ENCODE measurements around the gene TRNP1.

Gene TRNP1

DNA sequence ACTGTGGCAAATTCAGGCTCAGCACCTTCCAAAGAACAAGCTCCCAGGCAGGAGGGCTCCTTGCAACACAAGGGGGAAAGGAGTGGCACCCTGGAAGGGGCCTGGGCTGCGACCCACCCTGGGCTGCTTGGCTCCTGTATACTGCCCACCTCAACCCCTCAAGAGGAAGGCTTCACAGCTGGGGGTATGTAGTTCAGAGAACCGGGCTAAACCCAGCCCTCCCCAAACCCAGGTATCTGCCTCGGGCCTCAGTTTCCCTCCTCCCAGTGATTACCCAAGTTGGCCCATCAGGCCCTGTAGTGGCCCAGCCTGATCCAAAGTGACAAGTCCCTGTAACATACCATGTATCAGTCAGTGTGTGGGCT lies 11.7 kb downstream of the TRNP1 start:
- no peak overlapping the region for H3K4me3 ChIP-seq (IDR thresholded peaks at IDR 0.05; ENCODE audit: insufficient read depth, low read depth, low read length)
- no peak overlapping the region for H3K9ac ChIP-seq
- no peaks in the 10 kb centered on the region for H3K4me1 ChIP-seq (ENCODE audit: low read depth, poor library complexity, severe bottlenecking)
- H3K27me3 ChIP-seq (ENCODE audit: insufficient read depth, low read depth), result no peaks in the 10 kb centered on the region
- TF ChIP-seq, protein P1, sequence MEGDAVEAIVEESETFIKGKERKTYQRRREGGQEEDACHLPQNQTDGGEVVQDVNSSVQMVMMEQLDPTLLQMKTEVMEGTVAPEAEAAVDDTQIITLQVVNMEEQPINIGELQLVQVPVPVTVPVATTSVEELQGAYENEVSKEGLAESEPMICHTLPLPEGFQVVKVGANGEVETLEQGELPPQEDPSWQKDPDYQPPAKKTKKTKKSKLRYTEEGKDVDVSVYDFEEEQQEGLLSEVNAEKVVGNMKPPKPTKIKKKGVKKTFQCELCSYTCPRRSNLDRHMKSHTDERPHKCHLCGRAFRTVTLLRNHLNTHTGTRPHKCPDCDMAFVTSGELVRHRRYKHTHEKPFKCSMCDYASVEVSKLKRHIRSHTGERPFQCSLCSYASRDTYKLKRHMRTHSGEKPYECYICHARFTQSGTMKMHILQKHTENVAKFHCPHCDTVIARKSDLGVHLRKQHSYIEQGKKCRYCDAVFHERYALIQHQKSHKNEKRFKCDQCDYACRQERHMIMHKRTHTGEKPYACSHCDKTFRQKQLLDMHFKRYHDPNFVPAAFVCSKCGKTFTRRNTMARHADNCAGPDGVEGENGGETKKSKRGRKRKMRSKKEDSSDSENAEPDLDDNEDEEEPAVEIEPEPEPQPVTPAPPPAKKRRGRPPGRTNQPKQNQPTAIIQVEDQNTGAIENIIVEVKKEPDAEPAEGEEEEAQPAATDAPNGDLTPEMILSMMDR (conservative IDR thresholded peaks at IDR 0.05; ENCODE audit: low read depth, low read length), result no peak
- no peaks in the 10 kb centered on the region for H3K36me3 ChIP-seq (ENCODE audit: insufficient read depth)
- no peaks in the 10 kb centered on the region for H3K79me2 ChIP-seq (ENCODE audit: insufficient read depth, low read depth)
- H3K27ac ChIP-seq, result no peak overlapping the region
- no peaks in the 10 kb centered on the region for H4K20me1 ChIP-seq (ENCODE audit: insufficient read depth)
- H3K4me2 ChIP-seq, result no peak overlapping the region
- H2AFZ ChIP-seq (ENCODE audit: low read depth), result no peak overlapping the region

DNA sequence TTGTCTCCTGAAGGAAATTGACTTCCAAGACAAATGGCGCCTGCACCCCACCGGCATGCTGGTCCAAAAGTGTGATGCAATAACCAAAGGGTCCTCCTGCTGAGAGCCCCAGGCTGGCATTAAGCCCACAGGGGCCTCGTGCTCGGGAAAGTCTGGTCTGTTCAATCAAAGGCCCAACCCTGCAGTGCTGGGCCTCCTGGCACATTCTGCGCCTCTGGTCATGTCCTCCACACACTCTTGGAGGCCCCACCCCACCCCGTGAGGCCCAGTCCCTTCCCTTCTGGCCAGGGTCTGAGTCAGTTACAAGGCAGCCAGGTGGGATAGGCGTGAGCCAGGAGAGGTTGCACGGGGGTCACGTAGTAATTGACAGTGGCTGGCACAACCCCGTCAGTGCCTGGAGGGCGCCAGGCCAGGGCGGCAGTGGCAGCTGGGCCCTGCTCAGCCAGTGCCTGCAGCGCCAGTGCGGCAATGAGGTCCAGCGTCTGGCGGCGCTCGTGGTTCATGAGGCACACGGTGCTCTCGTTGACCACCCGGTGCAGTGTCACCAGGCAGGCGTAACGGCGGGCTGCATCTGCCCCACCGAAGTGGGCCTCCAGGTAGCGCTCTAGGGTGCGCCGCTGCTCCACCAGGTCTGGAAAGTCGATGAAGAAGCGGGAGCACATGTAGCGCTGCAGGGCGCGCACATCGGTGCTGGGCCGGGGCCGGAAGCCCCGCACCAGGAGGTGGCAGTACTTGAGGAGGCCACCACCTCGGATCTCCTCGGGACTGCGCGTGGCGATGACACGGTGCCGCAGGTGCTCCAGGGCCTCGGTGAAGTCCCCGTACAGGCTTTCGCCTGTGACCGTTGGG lies 12.4 kb downstream of the TRNP1 start:
- Histone ChIP-seq H2AFZ (ENCODE audit: low read depth) (no peak overlapping the region), H3K27me3 (ENCODE audit: insufficient read depth, low read depth) (no peaks in the 10 kb centered on the region), H3K79me2 (ENCODE audit: insufficient read depth, low read depth) (no peaks in the 10 kb centered on the region), H3K36me3 (ENCODE audit: insufficient read depth) (no peaks in the 10 kb centered on the region), H3K9ac (no peak overlapping the region), H4K20me1 (ENCODE audit: insufficient read depth) (no peaks in the 10 kb centered on the region), H3K27ac (no peak overlapping the region), H3K4me1 (ENCODE audit: low read depth, poor library complexity, severe bottlenecking) (no peaks in the 10 kb centered on the region), H3K4me2 (no peak overlapping the region), H3K4me3 (IDR thresholded peaks at IDR 0.05; ENCODE audit: insufficient read depth, low read depth, low read length) (no peak overlapping the region)
- TF ChIP-seq, protein P1 (conservative IDR thresholded peaks at IDR 0.05; ENCODE audit: low read depth, low read length), result no peak

DNA sequence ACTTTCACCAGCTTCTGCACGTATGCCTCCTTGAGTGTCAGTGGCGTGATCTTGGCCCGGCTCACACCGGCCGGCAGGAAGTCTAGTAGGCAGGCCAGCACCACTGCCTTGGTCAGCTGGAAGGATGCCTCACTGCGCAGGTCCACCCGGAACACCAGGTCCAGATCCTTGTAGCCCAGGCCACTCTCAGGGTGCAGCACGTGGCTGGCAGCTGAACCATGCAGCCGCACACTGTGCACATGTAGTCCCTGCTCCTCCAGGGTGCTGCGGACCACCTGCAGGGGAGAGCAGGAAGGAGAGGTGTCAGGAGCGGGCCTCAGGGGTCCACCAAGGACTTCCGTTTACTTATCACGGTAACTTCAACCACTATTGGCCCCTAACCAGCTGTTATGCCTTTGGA lies 13.2 kb downstream of the TRNP1 start:
- Histone ChIP-seq H3K79me2 (ENCODE audit: insufficient read depth, low read depth) (no peaks in the 10 kb centered on the region), H3K4me3 (IDR thresholded peaks at IDR 0.05; ENCODE audit: insufficient read depth, low read depth, low read length) (no peak overlapping the region), H3K27me3 (ENCODE audit: insufficient read depth, low read depth) (no peaks in the 10 kb centered on the region), H3K9ac (no peak overlapping the region), H4K20me1 (ENCODE audit: insufficient read depth) (no peaks in the 10 kb centered on the region), H3K27ac (no peak overlapping the region), H3K36me3 (ENCODE audit: insufficient read depth) (no peaks in the 10 kb centered on the region), H2AFZ (ENCODE audit: low read depth) (no peak overlapping the region), H3K4me1 (ENCODE audit: low read depth, poor library complexity, severe bottlenecking) (no peaks in the 10 kb centered on the region), H3K4me2 (no peak overlapping the region)
- TF ChIP-seq, protein P1 (conservative IDR thresholded peaks at IDR 0.05; ENCODE audit: low read depth, low read length), result no peak

DNA sequence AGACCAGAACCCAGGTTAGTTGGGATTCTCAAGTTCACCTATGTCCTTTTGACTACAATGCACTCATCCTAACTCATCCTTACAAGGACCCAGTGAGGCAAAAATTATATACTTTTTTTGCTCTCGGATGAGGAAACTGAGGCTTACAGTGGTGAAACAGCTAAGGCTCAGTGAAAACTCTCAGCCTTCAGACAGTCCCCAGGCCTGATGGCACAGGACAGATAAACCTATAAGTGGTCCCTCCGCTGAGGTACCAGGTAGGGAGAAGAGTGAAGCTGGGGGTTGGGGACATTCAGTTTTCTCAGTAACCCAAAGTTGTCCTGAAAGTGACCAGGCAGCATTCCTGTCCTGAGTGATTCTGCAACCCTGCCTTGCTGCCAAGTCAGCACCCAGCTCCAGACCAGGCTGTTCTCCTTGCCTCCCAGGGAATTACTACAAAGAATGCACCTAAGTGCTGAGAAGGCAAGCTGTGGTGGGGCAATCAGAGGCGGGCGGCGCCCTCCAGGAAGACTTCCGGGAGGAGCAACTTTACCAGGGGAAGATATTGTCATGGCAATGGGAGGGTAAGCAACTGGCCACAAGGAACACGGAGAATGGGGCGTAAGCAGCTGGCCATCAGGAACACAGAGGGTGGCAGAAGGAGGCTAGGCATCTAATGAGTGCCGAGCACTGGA lies 14.6 kb downstream of the TRNP1 start:
- Histone ChIP-seq H3K9ac (no peak overlapping the region), H3K27ac (no peak overlapping the region), H2AFZ (ENCODE audit: low read depth) (no peak overlapping the region), H4K20me1 (ENCODE audit: insufficient read depth) (no peaks in the 10 kb centered on the region), H3K79me2 (ENCODE audit: insufficient read depth, low read depth) (no peaks in the 10 kb centered on the region), H3K4me2 (no peak overlapping the region), H3K4me1 (ENCODE audit: low read depth, poor library complexity, severe bottlenecking) (no peaks in the 10 kb centered on the region), H3K4me3 (IDR thresholded peaks at IDR 0.05; ENCODE audit: insufficient read depth, low read depth, low read length) (no peak overlapping the region), H3K27me3 (ENCODE audit: insufficient read depth, low read depth) (no peaks in the 10 kb centered on the region), H3K36me3 (ENCODE audit: insufficient read depth) (no peaks in the 10 kb centered on the region)
- TF ChIP-seq, protein P1 (conservative IDR thresholded peaks at IDR 0.05; ENCODE audit: low read depth, low read length), result no peak

All from KMS-11 (cell line).